GM10248 (cell line): ENCODE results near the gene SGF29.
"Not testable (repeated sequence)": the region's sequence is repeated elsewhere in the genome, so short reads cannot be mapped to it uniquely, and the experiment has no call there.

Experiments
- CTCF ChIA-PET: fragments of 300-600 bp; sonication (Branson Sonifier 250); formaldehyde crosslinking; extraction: SDS; loops from one replicate; lab custom pipeline; 2021; ENCODE audit warnings: antibody characterized with exemption; lab: Yijun Ruan, JAX
- POLR2A ChIA-PET: fragments of 350-650 bp; sonication (Branson Sonifier 250); formaldehyde crosslinking; extraction: SDS; loops from one replicate; lab custom pipeline; 2020; ENCODE audit warnings: antibody characterized with exemption; lab: Yijun Ruan, JAX
- DNase-seq: peaks from one replicate; pipeline ENCODE4 v3.0.0; 2012; ENCODE audit errors: extremely low spot score
- TF ChIP-seq, protein P1 (sequence below): IDR thresholded peaks from 2 replicates; pipeline ENCODE4 v1.5.1; 2012; ENCODE audit warnings: mild to moderate bottlenecking, low read depth; ENCODE audit errors: extremely low read depth, missing control alignments, control extremely low read depth

SGF29 gene

DNA sequence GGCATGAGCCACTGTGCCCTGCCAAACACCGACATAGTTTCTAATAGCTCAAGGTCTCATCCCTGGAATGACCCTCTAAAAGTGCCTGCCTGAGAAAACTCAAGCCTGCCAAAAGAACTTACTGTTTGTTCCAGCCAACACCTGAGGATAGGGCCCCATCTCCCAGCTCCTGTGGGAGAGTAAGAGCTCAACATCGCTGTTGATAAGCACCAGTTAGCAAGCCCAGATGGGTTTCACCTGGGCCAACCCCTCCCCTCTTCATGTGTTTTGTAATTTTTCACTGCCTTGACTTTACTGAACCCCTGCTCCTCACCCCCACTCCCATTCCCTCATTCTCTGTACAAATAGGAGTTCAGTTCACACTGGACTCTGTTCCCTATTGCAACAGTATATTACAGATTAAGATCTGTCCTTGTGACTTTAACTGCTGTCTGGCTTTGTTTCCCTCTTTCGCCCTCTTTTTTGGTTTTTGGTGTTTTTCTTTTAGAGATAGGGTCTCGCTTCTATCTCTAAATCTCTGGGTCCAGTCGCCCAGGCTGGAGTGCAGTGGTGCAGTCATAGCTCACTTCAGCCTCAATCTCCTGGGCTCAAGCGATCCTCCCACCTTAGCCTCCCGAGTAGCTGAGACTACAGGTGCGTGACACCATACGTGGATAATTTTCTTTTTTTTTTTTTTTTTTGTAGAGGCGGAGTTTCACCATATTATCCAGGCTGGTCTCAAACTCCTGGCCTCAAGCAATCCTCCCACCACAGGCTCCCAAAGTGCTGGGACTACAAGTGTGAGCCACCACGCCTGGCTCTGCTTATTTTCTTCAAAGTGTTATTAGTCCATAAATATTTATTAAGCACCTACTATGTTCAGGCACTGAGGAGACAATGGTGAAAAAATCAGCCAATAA is 27.3 kb upstream of the SGF29 start:
- no peak for DNase-seq
- ChIA-PET CTCF (interaction anchor here (1.0 kb wide), 1 partner anchor 10 kb away, joined by 3 read pairs; no protein-coding TSS in a partner anchor), POLR2A (no interaction called here)
- TF ChIP-seq, protein P1, sequence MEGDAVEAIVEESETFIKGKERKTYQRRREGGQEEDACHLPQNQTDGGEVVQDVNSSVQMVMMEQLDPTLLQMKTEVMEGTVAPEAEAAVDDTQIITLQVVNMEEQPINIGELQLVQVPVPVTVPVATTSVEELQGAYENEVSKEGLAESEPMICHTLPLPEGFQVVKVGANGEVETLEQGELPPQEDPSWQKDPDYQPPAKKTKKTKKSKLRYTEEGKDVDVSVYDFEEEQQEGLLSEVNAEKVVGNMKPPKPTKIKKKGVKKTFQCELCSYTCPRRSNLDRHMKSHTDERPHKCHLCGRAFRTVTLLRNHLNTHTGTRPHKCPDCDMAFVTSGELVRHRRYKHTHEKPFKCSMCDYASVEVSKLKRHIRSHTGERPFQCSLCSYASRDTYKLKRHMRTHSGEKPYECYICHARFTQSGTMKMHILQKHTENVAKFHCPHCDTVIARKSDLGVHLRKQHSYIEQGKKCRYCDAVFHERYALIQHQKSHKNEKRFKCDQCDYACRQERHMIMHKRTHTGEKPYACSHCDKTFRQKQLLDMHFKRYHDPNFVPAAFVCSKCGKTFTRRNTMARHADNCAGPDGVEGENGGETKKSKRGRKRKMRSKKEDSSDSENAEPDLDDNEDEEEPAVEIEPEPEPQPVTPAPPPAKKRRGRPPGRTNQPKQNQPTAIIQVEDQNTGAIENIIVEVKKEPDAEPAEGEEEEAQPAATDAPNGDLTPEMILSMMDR, result no peak

DNA sequence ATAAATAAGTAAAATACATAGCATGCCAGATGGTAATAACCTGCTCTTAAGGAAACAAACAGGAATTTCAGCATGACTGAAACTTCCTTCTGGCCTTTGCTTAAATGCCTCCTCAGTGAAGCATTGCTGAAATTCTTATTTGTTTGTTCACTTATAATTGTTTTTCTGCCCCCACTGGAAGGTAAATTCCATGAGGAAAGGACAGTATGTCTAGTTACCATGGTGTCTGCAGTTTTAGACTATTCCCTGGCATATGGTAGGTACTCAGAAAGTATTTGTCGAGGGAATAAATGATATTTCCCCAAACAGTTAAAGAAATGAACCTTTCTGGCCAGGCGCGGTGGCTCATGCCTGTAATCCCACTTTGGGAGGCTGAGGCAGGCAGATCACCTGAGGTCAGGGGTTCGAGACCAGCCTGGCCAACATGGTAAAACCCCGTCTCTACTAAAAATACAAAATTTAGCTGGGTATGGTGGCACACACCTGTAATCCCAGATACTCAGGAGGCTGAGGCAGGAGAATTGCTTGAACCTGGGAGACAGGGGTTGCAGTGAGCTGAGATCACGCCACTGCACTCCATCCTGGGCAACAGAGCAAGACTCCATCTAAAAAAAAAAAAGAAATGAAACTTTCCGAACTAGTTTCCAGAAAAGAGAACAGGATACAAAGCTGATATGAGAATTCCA is 26.5 kb upstream of the SGF29 start:
- POLR2A ChIA-PET, CTCF ChIA-PET: not testable (repeated sequence)

DNA sequence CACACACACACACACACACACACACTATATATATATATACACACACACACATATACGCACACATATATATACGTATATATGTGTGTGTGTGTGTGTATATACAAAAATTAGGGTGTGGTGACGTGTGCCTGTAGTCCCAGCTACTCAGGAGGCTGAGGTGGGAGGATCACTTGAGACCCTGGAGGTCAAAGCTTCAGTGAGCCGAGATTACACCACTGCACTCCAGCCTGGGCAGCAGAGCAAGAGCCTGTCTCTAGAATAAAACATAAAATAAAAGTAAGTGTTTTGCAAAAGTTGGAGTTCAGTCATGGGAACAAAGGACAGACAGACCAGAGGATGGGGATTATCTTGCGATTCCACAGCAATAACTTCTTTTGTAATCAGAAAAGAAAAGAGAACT is 25.7 kb upstream of the SGF29 start:
- TF ChIP-seq, protein P1, result no peak
- ChIA-PET CTCF (no interaction called here), POLR2A (no interaction called here)
- no peak for DNase-seq

More for the DNA sequence above, 26.5 kb upstream of the SGF29 start:
- not testable (repeated sequence) for DNase-seq

DNA sequence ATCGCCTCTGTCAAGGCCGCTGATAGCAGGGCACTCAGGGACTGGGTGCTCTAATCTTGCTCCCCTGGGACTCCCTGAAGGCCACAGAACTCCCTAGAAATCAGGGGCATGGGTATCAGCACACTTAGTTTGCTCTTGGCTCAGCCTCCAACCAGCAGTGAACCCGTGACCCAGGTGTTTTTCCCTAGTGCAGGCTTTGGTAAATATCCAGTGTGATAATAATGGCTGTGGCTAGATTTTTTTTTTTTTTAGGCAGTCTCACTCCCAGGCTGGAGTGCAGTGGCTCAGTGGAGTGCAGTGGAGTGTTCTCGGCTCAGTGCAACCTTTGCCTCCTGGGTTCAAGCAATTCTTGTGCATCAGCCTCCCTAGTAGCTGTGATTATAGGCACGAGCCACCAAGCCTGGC is 25.3 kb upstream of the SGF29 start:
- DNase-seq, result no peak
- TF ChIP-seq, protein P1, result no peak
- ChIA-PET CTCF (no interaction called here), POLR2A (no interaction called here)

DNA sequence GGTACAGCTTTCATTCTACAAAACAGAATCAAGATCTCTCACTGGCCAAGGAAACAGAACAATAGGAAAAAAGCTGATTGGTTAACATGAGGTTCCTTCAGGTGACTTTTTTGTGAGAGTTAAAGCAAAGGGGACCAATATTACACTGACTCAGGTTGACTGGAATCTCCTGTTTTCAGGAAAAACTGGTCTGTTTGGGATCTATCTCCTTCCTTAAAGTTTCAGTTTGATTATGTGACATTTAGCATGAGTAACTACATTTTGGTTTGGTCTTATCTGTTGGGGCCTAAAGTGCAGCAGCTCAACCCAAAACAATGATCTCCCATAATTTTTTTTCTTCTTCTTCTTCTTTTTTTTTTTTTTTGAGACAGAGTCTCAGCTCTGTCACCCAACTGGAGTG is 24.6 kb upstream of the SGF29 start:
- CTCF ChIA-PET, result interaction anchor here (2.1 kb wide), 1 partner anchor 8 kb away, joined by 6 read pairs; no protein-coding TSS in a partner anchor
- no peak for DNase-seq
- POLR2A ChIA-PET, result no interaction called here
- TF ChIP-seq, protein P1, result no peak

DNA sequence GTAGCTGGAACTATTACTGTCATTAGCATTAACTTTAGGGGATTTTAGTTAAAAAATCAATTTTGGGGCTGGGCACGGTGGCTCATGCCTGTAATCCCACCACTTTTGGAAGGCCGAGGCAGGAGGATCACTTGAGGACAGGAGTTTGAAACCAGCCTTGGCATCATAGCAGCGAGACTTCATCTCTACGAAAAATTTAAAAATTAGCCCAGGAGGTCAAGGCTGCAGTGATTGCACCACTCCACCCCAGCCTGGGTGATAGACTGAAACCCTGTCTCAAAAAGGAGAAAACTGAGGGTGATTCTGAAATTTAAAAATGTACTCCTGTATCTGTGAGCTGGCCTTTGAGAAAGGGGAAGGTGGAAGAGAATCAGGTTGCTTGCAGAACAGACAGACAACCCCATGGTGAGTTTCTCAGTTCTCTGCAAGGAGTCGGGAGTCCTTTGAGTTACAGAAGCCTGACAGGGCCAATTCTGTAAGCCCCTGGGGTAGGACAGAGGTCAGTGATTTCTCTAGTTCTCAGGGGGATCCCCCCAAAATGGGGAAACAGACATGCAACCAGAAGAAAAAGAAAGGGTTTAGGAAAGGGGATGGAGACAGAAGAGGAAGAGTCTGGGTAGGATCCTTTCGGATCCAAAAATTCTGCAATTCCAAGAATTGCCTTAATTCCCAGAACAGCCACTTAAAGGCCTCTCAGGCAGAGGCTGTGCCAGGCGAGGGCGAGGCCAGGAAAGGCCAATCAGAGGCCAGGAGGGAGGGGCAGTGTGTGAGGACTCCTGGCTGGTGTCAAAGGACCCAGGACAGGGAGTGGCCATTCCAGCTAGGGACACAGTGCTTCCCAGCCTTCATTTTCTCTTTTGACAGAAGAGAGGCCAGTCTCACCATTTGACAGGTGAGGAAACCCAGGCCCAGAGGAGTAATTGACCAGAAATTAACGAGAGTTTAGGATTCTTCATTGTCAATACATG is 21.7 kb upstream of the SGF29 start:
- CTCF ChIA-PET, result no interaction called here
- POLR2A ChIA-PET, result no interaction called here
- no peak for DNase-seq

More for the DNA sequence above, 21.7 kb upstream of the SGF29 start:
- TF ChIP-seq, protein P1, result no peak
